GM11168 (cell line): ENCODE results near the gene VMAC.
"Not testable (repeated sequence)": the region's sequence is repeated elsewhere in the genome, so short reads cannot be mapped to it uniquely, and the experiment has no call there.

Source experiments
- in situ Hi-C: fragments of 300-500 bp; cut with MboI; formaldehyde crosslinking; loops from one replicate; pipeline ENCODE4 v1.12.0; 2022; ENCODE audit warnings: low sequenced_read_pairs; ENCODE audit not compliant: unreplicated experiment

The VMAC gene

GRCh38 chr19:5904352-5905113 is at the start of gene VMAC:
Gene VMAC, plus strand, starts transcription at chr19:5904872. Its CDS starts 19 bp downstream, at chr19:5904891.
- in situ Hi-C loops, result no loop called here

GRCh38 chr19:5855151-5855550 is 49.5 kb upstream of the VMAC start:
- in situ Hi-C loops, result not testable (repeated sequence)

- in situ Hi-C loops, result no loop called here
Measured at GRCh38 chr19:5857203-5858081, 47.2 kb upstream of the VMAC start.

GRCh38 chr19:5863030-5863665 is 41.5 kb upstream of the VMAC start:
- in situ Hi-C loops, result no loop called here

GRCh38 chr19:5864013-5864720 is 40.5 kb upstream of the VMAC start:
- in situ Hi-C loops, result no loop called here

- in situ Hi-C loops, result no loop called here
Measured at GRCh38 chr19:5864725-5865486, 39.8 kb upstream of the VMAC start.

- in situ Hi-C loops, result no loop called here
Measured at GRCh38 chr19:5865772-5866171, 38.9 kb upstream of the VMAC start.

- in situ Hi-C loops, result no loop called here
Measured at GRCh38 chr19:5867201-5868136, 37.2 kb upstream of the VMAC start.

- in situ Hi-C loops, result no loop called here
Measured at GRCh38 chr19:5870986-5871394, 33.7 kb upstream of the VMAC start.

GRCh38 chr19:5873617-5874199 is 31.0 kb upstream of the VMAC start:
- in situ Hi-C loops, result no loop called here

GRCh38 chr19:5874496-5874895 is 30.2 kb upstream of the VMAC start:
- in situ Hi-C loops, result not testable (repeated sequence)

GRCh38 chr19:5877427-5877826 is 27.2 kb upstream of the VMAC start:
- in situ Hi-C loops, result no loop called here

GRCh38 chr19:5877882-5878281 is 26.8 kb upstream of the VMAC start:
- in situ Hi-C loops, result no loop called here

- in situ Hi-C loops, result no loop called here
Measured at GRCh38 chr19:5880196-5880595, 24.5 kb upstream of the VMAC start.

GRCh38 chr19:5880604-5881078 is 24.0 kb upstream of the VMAC start:
- in situ Hi-C loops, result no loop called here

- in situ Hi-C loops, result no loop called here
Measured at GRCh38 chr19:5881543-5882299, 23.0 kb upstream of the VMAC start.

- in situ Hi-C loops, result no loop called here
Measured at GRCh38 chr19:5882421-5882968, 22.2 kb upstream of the VMAC start.
